ENCODE results near the gene COBLL1.
"Not testable (repeated sequence)": the region's sequence is repeated elsewhere in the genome, so short reads cannot be mapped to it uniquely, and the experiment has no call there.

COBLL1 gene

GRCh38 chr2:164710252-164710836, 131.3 kb downstream of the COBLL1 start:
- not testable (repeated sequence) for DNase-seq

- DNase-seq = no peak
Measured at GRCh38 chr2:164706522-164706921, 135.1 kb downstream of the COBLL1 start.

GRCh38 chr2:164705412-164706167, 136.0 kb downstream of the COBLL1 start:
- DNase-seq = no peak

DNA sequence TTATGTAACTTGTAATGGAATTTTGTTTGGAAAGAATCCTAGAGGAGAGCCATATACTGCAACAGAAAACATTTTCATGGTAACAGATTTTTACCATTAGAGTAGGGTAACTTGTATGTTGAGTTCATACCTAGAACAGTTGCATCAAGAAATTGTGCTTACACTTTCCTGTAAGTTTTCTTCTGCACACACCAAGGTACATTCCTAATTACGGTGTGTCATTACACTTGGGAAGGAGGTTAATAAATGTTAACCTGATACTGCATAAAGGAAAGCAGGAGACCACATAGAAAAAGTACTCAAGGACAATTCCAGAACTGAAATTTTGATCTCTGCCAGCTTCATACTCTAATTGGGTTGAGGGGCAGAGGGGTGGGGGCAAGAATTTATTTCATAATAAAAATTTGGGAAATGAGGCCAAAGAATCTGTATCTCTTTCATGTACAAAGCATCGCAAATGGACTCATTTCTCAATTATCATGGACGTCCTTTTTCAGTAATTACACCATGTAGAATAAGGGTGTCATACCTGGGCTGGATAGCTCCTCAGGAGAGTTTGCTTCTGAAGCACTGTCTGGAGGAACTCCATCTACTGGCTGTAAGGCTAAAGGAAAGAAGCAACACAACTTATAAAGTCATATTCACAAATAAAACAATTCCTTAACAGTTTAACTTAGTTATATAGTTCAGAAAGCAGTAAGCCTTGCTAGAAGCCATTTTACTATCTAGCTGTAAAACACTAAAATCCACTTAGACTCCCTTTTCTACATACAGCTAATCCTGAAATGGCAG, 137.5 kb downstream of the COBLL1 start:
- no peak for DNase-seq

DNA sequence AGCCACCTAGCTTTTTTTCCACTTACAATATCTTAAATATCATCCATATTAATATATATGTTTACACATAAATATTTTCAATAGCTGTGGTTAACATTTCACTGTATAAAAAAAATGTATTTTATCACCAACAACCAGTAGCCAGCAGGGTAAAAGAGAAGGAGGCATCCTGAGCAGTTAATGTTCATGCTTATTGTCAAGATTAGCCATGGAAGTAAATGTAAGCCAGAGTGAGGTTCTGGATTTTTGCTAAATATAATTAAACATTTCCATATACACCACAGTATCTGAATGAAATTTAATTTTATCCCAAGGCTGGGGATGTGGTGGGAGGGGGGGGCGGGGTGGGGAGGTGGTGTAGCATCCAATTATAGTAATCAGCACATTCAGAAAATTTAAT, 140.1 kb downstream of the COBLL1 start:
- no peak for DNase-seq

- no peak for DNase-seq
Measured at GRCh38 chr2:164700390-164700789, 141.2 kb downstream of the COBLL1 start.

DNA sequence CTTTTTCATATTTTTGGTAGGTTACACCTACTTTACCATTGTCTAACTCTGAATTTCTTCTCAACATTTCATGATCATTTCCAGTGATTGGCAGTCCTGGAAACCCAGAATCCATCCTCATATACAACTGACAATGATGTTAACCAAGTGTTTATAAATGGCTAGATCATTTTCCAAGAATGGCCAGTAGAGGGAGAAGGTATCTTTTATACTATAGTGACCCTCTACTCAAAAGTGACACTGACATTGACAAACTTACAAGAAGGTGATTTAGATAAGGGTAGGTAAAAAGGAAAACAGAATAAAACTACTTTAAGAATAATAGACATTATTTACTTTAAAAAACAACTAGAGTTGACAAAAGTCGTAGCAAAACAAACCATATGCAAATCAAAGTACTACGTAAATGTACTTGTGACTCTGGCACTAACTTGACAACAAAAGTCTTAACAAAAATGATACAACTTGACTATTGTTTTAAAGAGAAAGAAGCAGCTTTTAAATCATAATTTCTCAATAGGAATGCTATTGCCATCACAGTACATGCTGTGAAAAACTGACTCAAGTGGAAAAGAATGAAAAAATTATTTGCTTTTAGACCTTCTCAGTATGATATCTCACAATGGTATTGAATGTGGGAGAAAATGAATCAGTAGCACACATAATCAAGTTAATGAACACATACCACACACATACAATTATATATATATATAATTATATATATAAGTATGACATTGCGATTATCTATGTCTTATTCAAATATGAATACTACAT, 143.7 kb downstream of the COBLL1 start:
- no peak for DNase-seq

DNA sequence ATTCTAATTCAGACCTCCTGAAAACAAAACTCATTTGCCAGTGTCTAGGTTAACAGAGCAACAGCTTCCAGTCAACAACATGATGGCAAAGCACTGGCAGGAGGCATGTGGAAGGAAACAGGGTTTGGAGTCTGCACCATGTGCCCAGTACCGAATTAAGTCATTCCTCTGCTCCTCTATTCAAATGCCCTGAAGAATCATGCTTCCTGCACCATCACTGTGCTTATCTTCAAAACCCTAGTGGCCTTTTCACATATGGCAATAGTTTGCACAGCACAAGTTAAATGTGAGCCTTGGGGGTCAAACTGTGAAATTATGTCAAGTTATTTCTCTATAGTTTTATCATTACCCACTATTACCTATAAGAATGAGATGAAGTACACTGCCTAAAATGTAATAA, 145.0 kb downstream of the COBLL1 start:
- DNase-seq = no peak

DNA sequence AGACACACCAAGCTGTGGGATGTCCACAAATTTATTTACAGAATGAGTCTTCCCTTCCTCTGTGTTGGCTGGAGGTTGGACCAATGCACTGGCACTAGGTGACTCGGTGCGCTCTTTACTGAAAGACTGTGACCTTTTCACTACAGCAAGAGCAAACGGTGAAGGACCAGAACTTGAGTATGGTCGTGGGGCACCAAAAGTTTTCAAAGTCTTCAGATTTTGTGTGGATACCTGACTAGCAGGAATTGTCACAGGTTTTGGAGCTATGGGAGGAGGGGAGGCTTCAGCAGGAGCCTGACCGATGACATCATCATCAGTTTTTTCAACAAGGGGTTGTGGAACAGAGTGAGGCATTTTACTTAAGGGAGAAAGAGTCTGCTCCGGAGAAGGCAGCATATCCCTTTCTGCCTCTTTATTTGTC, 147.3 kb downstream of the COBLL1 start:
- DNase-seq = no peak

DNA sequence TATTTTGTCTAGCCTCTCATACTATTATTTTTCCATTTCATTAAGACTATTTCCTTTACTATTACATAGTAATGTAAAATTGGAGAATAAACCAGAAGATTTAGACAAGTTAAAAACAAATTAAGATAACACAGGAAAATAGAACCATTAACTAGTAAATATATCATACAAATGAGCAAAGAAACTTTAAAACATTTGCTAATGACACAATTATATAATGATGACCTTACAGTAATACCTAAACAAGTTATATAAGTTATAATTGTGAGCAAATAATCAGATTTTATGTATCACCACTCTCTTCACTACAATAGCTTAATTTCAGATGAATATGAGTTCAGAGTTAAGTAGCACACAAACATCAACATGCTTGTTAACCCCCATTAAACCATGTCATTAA, 147.8 kb downstream of the COBLL1 start:
- no peak for DNase-seq

DNA sequence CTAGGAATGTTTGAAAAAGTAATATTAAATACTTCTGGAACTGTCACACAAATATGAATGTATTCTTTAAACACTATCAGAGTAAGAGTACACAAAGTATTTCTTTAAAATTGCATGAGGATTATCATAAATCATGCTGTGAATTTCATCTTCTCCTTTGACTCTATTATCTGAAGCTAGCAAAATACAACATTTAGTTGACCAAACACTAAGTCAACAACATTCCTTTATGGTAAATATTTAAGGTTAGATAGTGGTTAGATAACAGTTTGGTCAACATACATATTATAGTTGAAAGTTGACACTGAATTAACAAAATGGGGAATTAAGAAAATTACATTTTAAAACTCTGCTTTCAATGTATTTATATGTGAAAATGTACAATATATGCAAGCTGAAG, 148.2 kb downstream of the COBLL1 start:
- DNase-seq = no peak

GRCh38 chr2:164692958-164693357, 148.7 kb downstream of the COBLL1 start:
- DNase-seq = no peak

DNA sequence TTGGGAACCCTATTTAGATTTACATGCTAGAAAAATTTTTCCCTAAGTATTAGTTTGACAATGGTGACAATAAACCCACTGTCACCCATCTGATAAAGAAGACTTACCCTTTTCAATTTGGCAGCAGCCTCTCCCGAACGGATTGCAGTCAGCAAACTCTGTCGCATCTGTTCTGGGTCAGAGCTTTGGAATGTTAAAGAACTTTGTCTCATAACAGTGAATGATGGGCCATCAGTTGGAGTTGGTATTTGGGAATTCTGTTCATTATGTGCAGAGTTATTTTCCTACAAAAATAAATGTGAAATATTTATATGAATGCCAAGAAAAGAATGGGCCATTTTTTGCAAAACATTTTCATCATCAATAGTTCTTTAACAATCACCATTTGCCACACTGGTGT, 149.5 kb downstream of the COBLL1 start:
- DNase-seq = no peak

DNA sequence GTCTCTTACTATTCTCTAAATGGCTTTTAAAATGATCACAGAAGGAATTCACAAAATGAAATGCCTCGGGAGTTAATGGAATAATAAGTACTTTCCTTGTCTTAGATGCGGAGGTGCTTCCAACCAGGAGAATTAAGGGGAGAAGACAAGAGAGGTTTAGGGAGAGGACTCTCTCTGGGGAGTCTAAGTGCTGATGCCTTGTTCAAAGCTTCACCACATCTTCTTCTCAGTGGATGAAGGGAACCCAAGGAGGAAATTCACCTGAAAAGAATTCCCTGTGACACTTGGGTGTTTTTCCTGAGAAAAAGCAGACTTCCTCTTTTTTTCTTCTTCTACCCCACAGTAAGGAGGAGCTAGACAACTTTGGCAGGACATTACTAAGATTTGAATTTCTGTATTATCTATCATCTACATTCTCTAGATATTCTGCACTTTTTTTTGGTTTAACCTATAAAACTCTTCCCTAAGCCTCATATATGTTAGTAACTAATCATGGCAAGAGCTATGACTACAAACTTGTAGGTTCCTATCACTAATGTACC, 150.2 kb downstream of the COBLL1 start:
- no peak for DNase-seq

DNA sequence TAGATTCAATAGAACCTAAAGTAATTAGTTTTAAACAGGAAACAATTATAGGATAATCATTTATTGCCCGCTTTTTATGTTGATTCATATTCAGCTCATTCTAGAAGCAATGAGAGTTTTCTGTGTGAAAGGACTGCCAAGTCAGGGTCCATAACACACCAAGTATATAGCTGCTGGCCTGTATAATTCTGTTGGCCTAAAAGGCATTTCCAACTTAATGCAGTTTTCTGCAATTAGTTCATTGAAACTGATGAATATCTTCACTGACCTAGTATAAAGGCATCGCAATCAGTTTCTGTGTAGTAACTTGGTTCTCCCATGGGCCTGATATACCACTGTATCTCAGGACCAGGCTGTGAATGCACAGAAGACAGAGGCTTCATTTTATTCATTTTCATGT, 151.3 kb downstream of the COBLL1 start:
- no peak for DNase-seq

DNA sequence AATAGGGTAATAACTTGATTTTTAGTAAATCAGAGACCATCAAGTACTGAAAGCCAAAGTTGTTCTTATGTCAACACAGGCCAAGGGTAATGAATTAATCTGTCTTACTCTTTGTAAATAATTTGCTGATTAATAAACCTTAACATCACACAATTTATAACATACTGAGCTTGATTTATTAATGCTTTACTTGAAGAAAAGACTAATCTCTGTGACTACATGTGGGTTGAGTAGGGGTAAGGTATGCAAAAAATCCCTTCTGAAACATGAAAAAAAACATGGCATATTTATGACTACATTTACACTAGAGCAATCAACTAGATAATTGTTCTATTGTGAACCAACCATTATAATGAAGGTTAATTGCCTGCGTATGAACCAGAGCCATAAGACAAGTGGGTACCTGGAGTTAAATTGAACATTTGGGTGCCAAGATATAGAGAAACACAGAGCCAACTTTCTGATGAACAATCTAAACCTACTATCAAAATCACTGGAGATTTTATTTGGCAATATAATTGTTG, 152.7 kb downstream of the COBLL1 start:
- DNase-seq = no peak

GRCh38 chr2:164681009-164681408, 160.6 kb downstream of the COBLL1 start:
- no peak for DNase-seq

DNA sequence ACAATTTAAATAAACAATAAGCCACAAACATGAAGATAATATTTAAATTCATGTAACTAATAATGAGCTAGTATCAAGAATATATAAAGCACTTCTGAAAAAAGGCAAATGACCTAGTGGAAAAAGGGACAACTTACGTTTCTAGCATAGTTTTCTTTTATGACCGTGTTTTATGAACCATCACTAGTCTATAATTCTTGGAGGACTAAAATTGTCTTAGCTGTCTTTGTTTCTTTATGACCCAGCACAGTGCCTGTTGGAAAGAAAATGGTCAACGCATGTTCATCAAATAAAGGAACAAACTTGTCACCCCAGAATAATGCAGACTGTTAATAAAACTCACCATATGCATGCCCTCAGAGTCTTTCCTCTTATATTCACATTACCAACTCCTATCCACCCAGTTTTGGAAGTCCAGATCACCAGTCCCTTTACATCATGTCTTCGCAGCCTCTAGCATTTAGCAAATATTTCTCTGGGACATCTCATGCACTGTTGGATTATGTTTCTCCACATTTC, 162.9 kb downstream of the COBLL1 start:
- DNase-seq = no peak

- no peak for DNase-seq
Measured at GRCh38 chr2:164677733-164678132, 163.9 kb downstream of the COBLL1 start.

DNA sequence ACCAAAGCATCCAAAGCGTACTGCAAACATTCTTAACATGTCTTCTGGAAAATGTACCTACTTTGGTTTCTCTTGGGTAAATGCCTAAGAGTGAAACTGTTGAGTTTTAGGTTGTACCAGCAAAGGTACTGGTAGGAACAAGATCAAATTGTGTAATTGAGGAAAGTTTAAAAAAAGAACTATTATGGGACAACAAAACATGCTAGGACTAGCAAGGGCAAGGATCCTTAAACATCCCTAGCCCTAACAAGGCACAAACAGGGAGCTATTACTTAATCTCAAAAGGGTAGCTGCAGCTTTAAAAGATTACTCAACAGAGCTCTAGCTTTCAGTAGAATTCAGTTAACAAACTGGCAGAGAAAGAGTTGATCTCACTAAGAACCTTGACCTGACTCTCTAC, 164.4 kb downstream of the COBLL1 start:
- DNase-seq = no peak

GRCh38 chr2:164675687-164676086, 165.9 kb downstream of the COBLL1 start:
- DNase-seq = no peak

DNA sequence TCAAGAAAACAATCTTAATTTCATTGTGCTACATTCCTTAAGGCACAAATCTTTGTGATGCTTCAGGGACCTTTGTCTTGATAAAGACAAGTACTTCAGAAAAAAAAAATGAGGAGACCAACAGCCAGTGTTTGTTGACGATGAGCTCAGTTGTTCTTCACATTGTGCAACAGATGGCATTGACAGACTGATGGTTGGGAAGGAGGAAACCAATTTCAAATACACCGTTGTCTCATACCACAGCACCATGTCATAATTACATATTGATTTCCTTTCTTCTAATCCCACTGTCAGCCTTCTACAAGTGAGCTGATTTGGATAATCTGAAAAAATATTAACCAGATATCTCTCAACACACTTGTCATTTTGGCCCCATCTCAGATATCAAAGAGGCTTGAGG, 166.6 kb downstream of the COBLL1 start:
- no peak for DNase-seq
